Activated CD4-positive, alpha-beta T cell treated with anti-CD3 and anti-CD28 coated beads, Interleukin-2, amount 50 U/mL, for 4 hours (primary cell): ENCODE measurements around the gene MYH7B.

Experiments used
- DNase-seq, 2 experiments: peaks; one replicate each; pipeline ENCODE4 v3.0.0-alpha.2; 2020

The MYH7B gene

GRCh38 chr20:34994509-34995131 is 39.0 kb downstream of the MYH7B start:
- DNase-seq = no peak

GRCh38 chr20:34995192-34995591 is 39.5 kb downstream of the MYH7B start:
- DNase-seq = no peak

- DNase-seq = no peak
These were observed 40.0 kb downstream of the MYH7B start for GRCh38 chr20:34995696-34996095.

- DNase-seq = no peak
These were observed 40.8 kb downstream of the MYH7B start for GRCh38 chr20:34996243-34997028.

GRCh38 chr20:34997131-34997561 is 41.5 kb downstream of the MYH7B start:
- no peak for DNase-seq

GRCh38 chr20:34997774-34998173 is 42.1 kb downstream of the MYH7B start:
- DNase-seq = no peak

- no peak for DNase-seq
These were observed 42.8 kb downstream of the MYH7B start for GRCh38 chr20:34998331-34998950.

- DNase-seq = no peak
These were observed 43.4 kb downstream of the MYH7B start for GRCh38 chr20:34999021-34999451.

GRCh38 chr20:34999782-35000181 is 44.1 kb downstream of the MYH7B start:
- no peak for DNase-seq

GRCh38 chr20:35000311-35000921 is 44.7 kb downstream of the MYH7B start:
- DNase-seq = no peak

- no peak for DNase-seq
These were observed 45.4 kb downstream of the MYH7B start for GRCh38 chr20:35000922-35001595.

- no peak for DNase-seq
These were observed 46.1 kb downstream of the MYH7B start for GRCh38 chr20:35001596-35002362.

GRCh38 chr20:35002426-35003210 is 47.0 kb downstream of the MYH7B start:
- no peak for DNase-seq

- no peak for DNase-seq
These were observed 47.8 kb downstream of the MYH7B start for GRCh38 chr20:35003211-35004031.

GRCh38 chr20:35004051-35004725 is 48.5 kb downstream of the MYH7B start:
- no peak for DNase-seq

- no peak for DNase-seq
These were observed 49.2 kb downstream of the MYH7B start for GRCh38 chr20:35004749-35005462.
